Lower lobe of right lung (tissue), 2 donors: ENCODE data around the gene AFG3L2. TPM values are rescaled to one million over a fixed set of nuclear protein-coding genes. Genes with fewer than 3 reads are reported as not detected.

Source experiments
- ATAC-seq, 2 donors: fragments of 200-7000 bp; cut with Tn5 transposase; one replicate each; pipeline ENCODE4 v1.9.1; 2020 to 2022; ENCODE audit warnings: mild to moderate bottlenecking in 2 of 2, moderate library complexity in 2 of 2
- DNase-seq: peaks from one replicate; pipeline ENCODE4 v3.0.0-alpha.2; 2020
- H3K27ac ChIP-seq: fragments of 200-600 bp; one replicate; pipeline ENCODE4 v1.8.0; 2022
- H3K27me3 ChIP-seq: fragments of 200-600 bp; one replicate; pipeline ENCODE4 v1.8.0; 2022; ENCODE audit warnings: low read depth
- H3K36me3 ChIP-seq: fragments of 200-600 bp; one replicate; pipeline ENCODE4 v1.8.0; 2022; ENCODE audit warnings: mild to moderate bottlenecking
- H3K4me1 ChIP-seq: fragments of 200-600 bp; one replicate; pipeline ENCODE4 v1.8.0; 2022
- H3K4me3 ChIP-seq: fragments of 200-600 bp; one replicate; pipeline ENCODE4 v1.8.0; 2022; ENCODE audit warnings: mild to moderate bottlenecking
- H3K9me3 ChIP-seq: fragments of 200-600 bp; one replicate; pipeline ENCODE4 v1.8.0; 2022
- intact Hi-C: fragments of 100-400 bp; cut with DNase I; formaldehyde crosslinking; loops from one replicate; pipeline ENCODE4 v1.11.0; 2022
- total RNA-seq: library from RNA; stranded (reverse); fragmentation: NEBNext Ultra II Directional; extraction: Animal tissue kit (Norgen Biotek cat#: 25700); gene quantifications from one replicate; pipeline ENCODE4 v1.2.1, GENCODE V29; 2021
- TF ChIP-seq, protein P1 (sequence below): fragments of 200-600 bp; IDR thresholded peaks from one replicate; pipeline ENCODE4 v1.8.0; 2022; ENCODE audit warnings: antibody characterized with exemption, mild to moderate bottlenecking
- donor health status: DM: no; HTN: yes; CAD: no; lungs with severe emphysema.

AFG3L2 gene
- total RNA-seq, 1 donor from 2014 or later, result 31.1 TPM

DNA sequence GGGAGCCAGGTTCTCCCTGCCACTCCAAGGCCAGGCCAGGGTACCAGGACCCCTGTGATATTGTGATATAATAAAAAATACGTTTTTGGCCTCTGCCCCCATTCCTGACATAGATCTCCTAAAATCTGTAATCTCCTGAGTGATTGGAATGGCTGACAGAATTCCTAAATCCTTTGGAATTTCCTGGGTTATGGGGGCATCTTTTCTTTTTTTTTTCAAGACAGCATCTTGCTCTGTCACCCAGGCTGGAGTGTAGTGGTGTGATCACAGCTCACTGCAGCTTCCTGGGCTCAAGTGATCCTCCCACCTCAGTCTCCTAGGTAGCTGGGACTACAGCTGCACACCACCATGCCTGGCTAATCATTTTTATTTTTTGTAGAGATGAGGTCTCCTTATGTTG, 95.2 kb downstream of the AFG3L2 start:
- H3K4me1 ChIP-seq, result peaks cover 9% of the 10 kb centered on the region
- no peak overlapping the region for H3K4me3 ChIP-seq
- intact Hi-C loops, result no loop called here
- H3K27me3 ChIP-seq, result peaks cover 3% of the 10 kb centered on the region
- no peak overlapping the region for H3K27ac ChIP-seq
- no peak for DNase-seq
- ATAC-seq, result no peak
- no peaks in the 10 kb centered on the region for H3K9me3 ChIP-seq
- TF ChIP-seq, protein P1, sequence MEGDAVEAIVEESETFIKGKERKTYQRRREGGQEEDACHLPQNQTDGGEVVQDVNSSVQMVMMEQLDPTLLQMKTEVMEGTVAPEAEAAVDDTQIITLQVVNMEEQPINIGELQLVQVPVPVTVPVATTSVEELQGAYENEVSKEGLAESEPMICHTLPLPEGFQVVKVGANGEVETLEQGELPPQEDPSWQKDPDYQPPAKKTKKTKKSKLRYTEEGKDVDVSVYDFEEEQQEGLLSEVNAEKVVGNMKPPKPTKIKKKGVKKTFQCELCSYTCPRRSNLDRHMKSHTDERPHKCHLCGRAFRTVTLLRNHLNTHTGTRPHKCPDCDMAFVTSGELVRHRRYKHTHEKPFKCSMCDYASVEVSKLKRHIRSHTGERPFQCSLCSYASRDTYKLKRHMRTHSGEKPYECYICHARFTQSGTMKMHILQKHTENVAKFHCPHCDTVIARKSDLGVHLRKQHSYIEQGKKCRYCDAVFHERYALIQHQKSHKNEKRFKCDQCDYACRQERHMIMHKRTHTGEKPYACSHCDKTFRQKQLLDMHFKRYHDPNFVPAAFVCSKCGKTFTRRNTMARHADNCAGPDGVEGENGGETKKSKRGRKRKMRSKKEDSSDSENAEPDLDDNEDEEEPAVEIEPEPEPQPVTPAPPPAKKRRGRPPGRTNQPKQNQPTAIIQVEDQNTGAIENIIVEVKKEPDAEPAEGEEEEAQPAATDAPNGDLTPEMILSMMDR, result no peak
- no peaks in the 10 kb centered on the region for H3K36me3 ChIP-seq

DNA sequence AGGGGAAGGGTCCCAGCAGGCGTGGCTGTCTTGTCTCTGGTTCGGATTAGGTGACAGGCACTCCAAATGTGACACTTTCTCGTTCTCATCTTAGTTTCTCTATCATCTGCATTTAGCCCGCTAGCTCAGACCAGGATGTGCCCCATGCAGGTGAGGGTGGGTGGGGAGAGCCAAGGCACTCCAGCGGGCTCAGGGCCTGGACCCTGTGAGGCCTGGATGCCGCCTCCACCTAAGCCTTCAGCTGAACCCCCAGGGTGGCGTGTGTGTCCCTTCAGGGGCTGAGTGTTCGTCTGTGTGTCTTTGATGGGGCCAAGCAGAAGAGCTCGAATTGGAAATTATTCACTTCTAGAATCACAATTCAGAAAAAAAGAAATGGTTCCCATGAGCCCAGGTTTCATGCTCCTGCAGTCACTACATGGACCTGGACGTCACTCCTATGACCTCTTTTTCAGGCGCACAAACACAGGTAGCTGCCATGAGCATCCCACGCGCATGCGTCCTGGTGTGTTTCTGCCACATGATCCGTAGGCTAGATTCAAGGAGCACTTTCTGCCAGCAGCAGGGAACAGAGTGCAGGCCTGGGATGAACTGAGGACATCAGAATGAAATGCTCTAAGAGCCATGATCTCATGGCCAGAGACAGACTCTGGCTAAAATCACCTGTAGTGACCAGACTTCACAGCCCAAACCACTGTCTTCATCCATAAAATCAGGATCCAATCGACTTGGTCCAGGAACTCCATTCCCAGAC, 97.1 kb downstream of the AFG3L2 start:
- Histone ChIP-seq H3K27ac (peak overlapping the region; percentile 82), H3K4me3 (no peak overlapping the region), H3K9me3 (no peaks in the 10 kb centered on the region), H3K4me1 (peaks cover 9% of the 10 kb centered on the region), H3K36me3 (no peaks in the 10 kb centered on the region), H3K27me3 (no peaks in the 10 kb centered on the region)
- DNase-seq (no peak), ATAC-seq (no peak)
- intact Hi-C loops, result no loop called here
- TF ChIP-seq, protein P1, result no peak

Other genes with a start within 250 kb of the AFG3L2 start
- not detected for gene CIDEA, start 122.9 kb downstream of the AFG3L2 start, total RNA-seq
- 92.9 TPM for gene TUBB6, start 69.0 kb downstream of the AFG3L2 start, total RNA-seq
- 5.0 TPM for gene PRELID3A, start 30.7 kb upstream of the AFG3L2 start, total RNA-seq